T-helper 1 cell treated with Interleukin-12 subunit alpha and Interleukin-12 subunit beta and Interleukin-4 antibody, amounts not matched to agents 30 ng/mL and 1 ng/mL, for 36 hours (primary cell): Measurements from ENCODE around the gene DTNBP1. TPM values are rescaled to one million over a fixed set of nuclear protein-coding genes. Genes with fewer than 3 reads are reported as not detected.

Experiments
- intact Hi-C: fragments of 100-400 bp; cut with micrococcal nuclease; formaldehyde crosslinking; loops from one replicate; pipeline ENCODE4 v1.15.1; 2024
- total RNA-seq: library from RNA; stranded (reverse); gene quantifications from 2 replicates; pipeline ENCODE4 v1.2.3, GENCODE V29; 2022

Gene DTNBP1
- total RNA-seq, 1 donor from 2014 or later = 29.2 TPM

DNA sequence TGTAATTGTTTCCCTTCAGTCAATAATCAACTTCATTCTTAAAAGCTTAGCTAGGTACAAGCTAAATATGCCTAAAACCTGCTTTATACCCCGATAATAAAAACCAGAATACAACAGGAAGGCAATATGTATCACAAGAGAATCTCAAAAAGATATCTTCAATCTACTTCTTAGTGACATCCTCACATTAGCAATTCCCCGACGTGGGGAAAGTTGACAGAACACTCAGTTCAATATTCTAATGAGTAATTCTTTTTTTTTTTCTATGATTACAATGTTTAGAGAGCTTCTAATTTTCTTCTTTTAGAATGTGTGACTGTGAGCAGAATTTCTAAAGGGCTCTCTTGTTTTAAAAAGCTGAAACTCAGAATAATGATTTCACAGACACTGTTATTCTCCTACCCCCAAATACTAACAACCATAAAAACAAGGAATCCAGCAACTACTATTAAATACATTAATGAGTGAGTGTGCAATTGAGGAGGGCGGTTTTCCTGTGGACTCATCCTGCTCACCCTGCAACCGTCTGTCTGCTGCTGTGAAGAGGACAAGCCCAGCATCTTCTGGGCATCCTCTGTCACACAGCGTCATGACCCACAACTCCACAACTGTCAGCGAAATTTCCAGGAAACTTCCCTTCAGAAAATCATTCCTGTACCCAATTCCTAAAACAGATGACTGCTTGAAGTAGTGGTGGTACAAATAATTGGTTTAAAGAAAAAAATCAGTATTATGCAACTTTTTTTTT is 68.1 kb downstream of the DTNBP1 start:
- intact Hi-C loops = no loop called here

GRCh38 chr6:15593798-15594197 is 69.0 kb downstream of the DTNBP1 start:
- intact Hi-C loops = no loop called here

- intact Hi-C loops = no loop called here
These were observed 70.2 kb downstream of the DTNBP1 start for GRCh38 chr6:15592610-15593009.

- intact Hi-C loops = no loop called here
These were observed 73.7 kb downstream of the DTNBP1 start for GRCh38 chr6:15588971-15589634.

- intact Hi-C loops = no loop called here
These were observed 76.3 kb downstream of the DTNBP1 start for GRCh38 chr6:15586503-15586902.

DNA sequence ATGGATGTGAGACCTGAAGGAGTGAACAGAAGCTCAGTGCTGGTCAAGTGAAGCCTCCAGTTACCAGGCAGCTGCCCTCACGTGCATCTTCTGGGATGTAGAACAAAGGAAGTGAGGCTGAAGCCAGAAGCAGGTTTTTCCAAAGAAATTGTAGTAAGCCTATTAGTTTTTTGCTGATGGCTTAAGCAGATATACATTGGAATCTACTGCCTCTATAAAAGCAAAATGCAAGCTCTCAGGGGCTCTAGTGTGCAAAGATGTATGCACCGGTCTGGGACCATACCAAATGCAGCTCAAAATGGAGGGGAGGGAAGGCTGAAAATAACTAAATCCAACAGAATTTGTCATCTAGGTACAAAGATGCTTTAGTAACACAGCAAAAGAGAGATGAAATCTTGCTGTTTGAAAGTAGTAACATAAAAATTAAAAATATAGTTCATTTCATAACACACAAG is 77.0 kb downstream of the DTNBP1 start:
- intact Hi-C loops = no loop called here

DNA sequence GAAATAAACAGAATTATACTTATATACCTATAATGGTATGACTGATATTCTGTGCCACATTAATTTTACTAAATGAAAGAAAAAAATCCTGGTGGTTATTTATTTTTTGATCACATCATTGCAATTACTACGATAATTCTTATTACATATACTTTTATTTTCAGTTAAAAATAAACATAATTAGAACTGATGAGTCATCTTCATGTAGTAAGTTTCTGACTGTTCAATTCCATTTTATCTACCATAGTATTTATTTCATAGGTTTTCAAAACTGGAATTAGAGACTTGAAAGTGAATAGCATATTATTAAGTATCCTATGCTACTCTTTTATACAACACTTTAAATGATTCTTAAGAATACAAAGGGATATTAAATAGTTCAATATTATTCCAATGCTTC is 80.3 kb downstream of the DTNBP1 start:
- intact Hi-C loops = no loop called here

- intact Hi-C loops = no loop called here
These were observed 81.1 kb downstream of the DTNBP1 start for GRCh38 chr6:15581751-15582150.

DNA sequence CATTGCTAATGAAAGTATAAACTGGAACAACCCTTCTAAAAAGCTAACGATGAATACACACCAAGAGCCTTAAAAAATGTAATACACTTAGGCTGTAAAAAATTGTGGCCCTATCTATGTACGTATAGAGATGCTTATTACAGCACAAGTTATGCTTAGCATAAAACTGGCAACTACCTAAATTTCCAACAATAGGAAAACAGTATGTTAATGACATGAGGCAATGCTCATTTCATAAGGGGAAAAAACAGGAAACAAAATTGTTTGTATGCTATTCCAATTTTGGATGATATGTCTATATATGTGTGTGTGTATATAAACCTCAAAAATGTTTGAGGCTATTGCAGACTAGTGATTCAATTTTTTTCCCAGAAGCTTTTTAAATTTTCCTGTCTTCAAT is 82.5 kb downstream of the DTNBP1 start:
- intact Hi-C loops = no loop called here

DNA sequence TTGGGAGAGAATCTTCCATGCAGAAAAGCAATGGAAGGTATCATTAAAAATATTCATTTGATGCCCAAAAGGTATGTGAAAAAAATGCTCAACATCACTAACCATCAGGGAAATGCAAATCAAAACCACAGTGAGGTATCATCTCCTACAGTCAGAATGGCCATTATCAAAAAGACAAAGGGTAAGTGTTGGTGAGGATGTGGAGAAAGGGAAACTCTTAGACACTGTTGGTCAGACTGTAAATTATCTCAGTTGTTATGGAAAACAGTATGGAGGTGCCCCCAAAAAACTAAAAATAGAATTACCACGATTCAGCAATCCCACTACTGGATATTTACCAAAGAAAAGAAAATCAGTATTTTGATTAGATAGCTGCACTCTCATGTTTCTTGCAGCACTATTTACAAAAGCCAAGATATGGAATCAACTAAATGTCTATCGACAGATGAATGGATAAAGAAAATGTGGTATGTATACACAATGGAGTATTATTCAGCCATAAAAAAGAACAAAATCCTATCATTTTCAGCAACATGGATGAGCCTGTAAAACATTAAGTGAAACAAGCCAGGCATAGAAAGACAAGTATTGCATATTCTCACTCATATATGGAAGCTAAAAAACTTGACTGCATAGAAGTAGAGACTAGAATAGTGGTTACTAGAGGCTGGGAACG is 84.0 kb downstream of the DTNBP1 start:
- intact Hi-C loops = no loop called here

DNA sequence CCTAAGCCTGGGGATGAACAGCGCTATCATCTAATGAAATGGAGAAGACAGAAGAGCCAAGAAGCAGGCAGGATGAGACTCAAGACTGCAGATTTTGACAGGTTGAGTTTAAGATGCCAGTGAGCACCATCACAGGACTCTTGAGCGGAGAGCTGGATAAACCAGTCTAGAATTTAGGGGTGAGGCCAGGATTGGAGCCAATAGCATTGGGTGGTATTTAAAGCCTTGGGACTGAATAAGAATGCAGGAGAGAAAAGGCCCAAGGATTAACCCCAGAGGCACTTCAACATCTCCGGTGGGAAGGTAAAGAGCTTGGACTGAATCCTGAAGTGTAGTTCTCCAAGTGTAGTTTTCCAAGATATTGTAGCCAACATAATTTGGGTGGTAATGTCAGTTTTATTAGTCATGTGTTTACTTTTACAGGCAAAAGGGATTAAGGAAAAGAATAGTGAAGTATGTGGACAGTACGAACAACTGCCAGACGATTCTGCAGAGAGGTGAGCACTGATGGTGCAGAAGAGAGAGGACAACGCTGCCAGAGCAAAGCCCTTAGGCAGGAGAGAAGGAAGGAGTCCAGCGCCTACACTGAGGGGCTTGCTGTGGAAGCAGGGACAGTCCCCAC is 85.2 kb downstream of the DTNBP1 start:
- intact Hi-C loops = no loop called here

GRCh38 chr6:15577106-15577505 is 85.7 kb downstream of the DTNBP1 start:
- intact Hi-C loops = no loop called here

- intact Hi-C loops = no loop called here
These were observed 87.3 kb downstream of the DTNBP1 start for GRCh38 chr6:15575357-15576033.

DNA sequence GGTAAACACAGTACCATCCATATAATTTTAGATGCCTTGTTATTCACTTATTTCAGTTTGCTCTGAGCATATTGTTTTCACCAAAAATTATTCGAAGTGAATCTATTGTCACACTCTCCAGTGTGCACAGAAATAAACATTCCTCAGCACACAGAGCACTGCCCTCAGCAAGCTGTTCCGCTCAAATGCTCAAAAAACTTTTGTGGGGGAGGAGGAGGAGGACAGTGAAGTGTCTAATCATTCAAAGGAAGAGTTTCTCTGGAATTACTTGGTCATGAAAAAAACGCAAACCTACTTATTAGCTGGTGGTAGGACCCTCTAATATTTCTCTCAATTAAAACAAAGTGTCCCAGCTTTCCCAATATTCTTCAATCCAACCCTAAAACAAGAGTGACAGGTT is 88.3 kb downstream of the DTNBP1 start:
- intact Hi-C loops = no loop called here

DNA sequence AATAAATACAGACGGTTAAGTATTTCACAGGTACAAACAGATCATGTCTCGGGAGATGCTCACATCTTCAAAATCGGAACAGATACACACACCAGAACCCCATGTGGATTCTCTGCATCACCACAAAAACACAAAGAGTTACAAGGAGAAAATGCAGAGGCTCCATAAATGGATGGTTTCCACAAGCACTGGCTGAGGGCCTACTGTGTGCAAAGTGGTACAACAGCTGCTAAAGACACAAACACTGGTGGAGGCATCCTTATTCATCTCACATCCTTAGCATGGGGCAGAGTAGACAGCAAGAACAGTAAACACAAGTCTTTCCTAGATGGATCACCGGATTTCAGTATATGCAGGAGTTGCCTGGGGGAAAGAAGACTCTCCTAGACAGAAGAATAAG is 88.8 kb downstream of the DTNBP1 start:
- intact Hi-C loops = no loop called here

- intact Hi-C loops = no loop called here
These were observed 89.4 kb downstream of the DTNBP1 start for GRCh38 chr6:15573384-15573783.

- intact Hi-C loops = no loop called here
These were observed 90.4 kb downstream of the DTNBP1 start for GRCh38 chr6:15572296-15573016.

- intact Hi-C loops = no loop called here
These were observed 92.7 kb downstream of the DTNBP1 start for GRCh38 chr6:15570171-15570570.

DNA sequence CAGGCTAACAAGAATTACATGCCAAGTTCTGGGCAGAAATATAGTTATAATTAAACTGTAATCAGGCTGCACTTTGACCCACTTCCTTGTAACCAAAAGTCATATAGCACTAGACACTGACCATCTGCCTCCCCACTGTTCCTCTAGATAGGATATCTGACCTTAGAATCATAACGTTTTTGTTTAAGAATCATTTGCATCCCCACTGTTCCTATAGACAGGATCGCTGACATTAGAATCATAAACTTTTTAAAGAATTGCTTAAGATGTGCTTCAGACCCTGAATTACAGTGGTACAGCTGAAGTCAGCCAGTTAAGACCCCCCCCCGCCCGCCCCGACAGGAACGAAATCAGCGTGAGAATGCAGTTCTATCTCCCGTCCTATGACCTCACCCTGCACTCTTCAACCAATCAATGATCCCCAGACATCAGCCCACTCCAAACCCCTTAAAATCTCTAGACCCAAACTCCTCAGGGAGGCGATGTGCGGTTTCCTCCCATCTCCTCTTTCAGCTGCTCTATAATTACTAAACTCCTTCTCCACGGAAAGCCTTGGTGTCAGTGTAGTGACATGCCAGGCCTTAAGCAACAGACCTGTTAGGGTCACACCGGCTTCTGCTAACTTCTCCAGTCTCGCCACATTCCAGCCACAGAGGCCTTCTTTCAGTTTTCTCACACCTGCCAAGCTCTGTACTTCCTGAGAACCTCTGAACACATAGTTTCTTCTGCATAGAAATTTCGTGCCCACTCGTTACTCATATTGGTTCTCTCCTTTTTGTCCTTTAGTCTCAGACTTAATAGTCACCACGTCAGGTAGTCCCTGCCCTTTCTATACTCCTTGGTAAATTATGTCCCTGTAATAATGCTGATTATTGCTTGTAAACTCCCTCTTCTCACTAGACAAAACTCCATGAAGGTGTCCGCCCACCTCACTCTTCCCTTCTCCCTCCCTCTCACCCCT is 93.5 kb downstream of the DTNBP1 start:
- intact Hi-C loops = no loop called here

- intact Hi-C loops = no loop called here
These were observed 99.9 kb downstream of the DTNBP1 start for GRCh38 chr6:15562977-15563376.
